ENCODE data around the gene KCNK5.

Gene KCNK5

DNA sequence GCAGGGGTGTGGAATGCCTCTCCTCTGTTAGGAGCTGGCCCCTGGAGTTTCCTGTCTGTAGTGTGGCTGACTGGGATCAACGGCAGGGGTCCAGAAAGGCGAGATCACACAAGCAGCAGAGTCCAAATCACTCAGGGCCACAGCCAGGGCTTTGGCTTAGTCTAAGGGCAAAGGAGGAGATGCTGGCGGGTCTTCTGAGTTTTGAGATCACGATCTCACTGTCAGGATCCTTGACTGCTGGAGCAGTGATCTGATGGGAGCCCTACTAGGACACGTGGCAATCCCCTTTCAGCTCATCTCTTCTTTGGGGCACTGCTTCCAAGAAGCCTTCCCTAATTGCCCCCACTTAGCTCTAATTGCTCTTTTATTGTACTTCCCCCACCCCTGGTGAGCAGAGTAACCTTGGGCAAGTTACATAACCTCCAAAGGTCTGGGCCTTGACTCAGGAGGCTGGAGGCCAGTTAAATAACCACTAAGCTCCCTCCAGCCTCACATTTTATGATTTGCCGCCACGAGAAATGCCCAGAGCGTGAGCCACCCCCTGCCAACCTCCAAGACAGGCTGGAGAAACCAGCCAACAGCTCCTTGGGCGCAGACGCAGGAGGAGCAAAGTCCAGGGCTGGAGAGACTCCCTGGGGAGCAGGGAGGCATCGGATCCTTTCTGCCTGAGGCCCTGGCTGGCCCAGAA is 12.0 kb downstream of the KCNK5 start:
- H3K36me3 Mint-ChIP-seq (ENCODE audit: low read depth) = peaks cover 27% of the 10 kb centered on the region
- H3K9me3 Mint-ChIP-seq = no peaks in the 10 kb centered on the region
- H3K4me1 Mint-ChIP-seq (ENCODE audit: low read depth) = peaks cover 61% of the 10 kb centered on the region
- H3K4me3 Mint-ChIP-seq = no peak overlapping the region
- peak overlapping the region; percentile 29 for H3K27ac Mint-ChIP-seq
- H3K27me3 Mint-ChIP-seq (ENCODE audit: low read depth) = no peaks in the 10 kb centered on the region
- DNase-seq (ENCODE audit: low spot score) = no peak

DNA sequence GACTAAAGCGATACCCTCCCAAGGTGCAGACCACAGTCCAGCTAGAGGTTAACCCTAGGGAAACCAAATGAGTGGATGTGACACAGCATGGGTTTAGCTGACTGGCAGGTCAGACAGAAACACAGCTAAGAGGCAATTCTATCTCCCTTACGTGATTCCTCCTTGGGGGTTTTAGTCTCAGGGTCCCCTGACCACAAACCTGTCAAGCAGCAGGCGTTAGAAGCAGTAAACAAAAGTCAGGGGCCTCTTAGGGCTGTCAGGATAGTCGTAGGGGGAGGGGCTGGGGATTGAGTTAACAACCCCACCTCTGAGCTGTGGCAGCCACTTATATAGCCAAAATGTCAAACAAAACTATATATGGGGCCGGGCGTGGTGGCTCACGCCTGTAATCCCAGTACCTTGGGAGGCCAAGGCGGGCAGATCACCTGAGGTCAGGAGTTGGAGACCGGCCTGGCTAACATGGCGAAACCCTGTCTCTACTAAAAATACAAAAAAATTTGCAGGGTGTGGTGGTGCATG is 13.6 kb downstream of the KCNK5 start:
- H3K27ac Mint-ChIP-seq = no peak overlapping the region
- no peaks in the 10 kb centered on the region for H3K9me3 Mint-ChIP-seq
- H3K36me3 Mint-ChIP-seq (ENCODE audit: low read depth) = peaks cover 20% of the 10 kb centered on the region

GRCh38 chr6:39214846-39215639 is 14.2 kb downstream of the KCNK5 start:
- Mint-ChIP-seq H3K9me3 (no peaks in the 10 kb centered on the region), H3K4me3 (no peak overlapping the region), H3K27ac (peak overlapping the region; percentile 47), H3K36me3 (ENCODE audit: low read depth) (peaks cover 17% of the 10 kb centered on the region), H3K27me3 (ENCODE audit: low read depth) (no peaks in the 10 kb centered on the region), H3K4me1 (ENCODE audit: low read depth) (peaks cover 49% of the 10 kb centered on the region)
- no peak for DNase-seq (ENCODE audit: low spot score)

More for the DNA sequence above, 13.6 kb downstream of the KCNK5 start:
- Mint-ChIP-seq H3K27me3 (ENCODE audit: low read depth) (no peaks in the 10 kb centered on the region), H3K4me1 (ENCODE audit: low read depth) (peaks cover 50% of the 10 kb centered on the region), H3K4me3 (no peak overlapping the region)
- no peak for DNase-seq (ENCODE audit: low spot score)

GRCh38 chr6:39214120-39214813 is 15.0 kb downstream of the KCNK5 start:
- peaks cover 17% of the 10 kb centered on the region for H3K36me3 Mint-ChIP-seq (ENCODE audit: low read depth)
- no peak for DNase-seq (ENCODE audit: low spot score)
- no peak overlapping the region for H3K4me3 Mint-ChIP-seq
- H3K9me3 Mint-ChIP-seq = no peaks in the 10 kb centered on the region
- peaks cover 50% of the 10 kb centered on the region for H3K4me1 Mint-ChIP-seq (ENCODE audit: low read depth)
- H3K27ac Mint-ChIP-seq = peak overlapping the region; percentile 57
- no peaks in the 10 kb centered on the region for H3K27me3 Mint-ChIP-seq (ENCODE audit: low read depth)

- no peak overlapping the region for H3K4me3 Mint-ChIP-seq
- H3K27me3 Mint-ChIP-seq (ENCODE audit: low read depth) = no peaks in the 10 kb centered on the region
- H3K9me3 Mint-ChIP-seq = no peaks in the 10 kb centered on the region
- no peak overlapping the region for H3K27ac Mint-ChIP-seq
- peaks cover 49% of the 10 kb centered on the region for H3K4me1 Mint-ChIP-seq (ENCODE audit: low read depth)
- no peak for DNase-seq (ENCODE audit: low spot score)
- H3K36me3 Mint-ChIP-seq (ENCODE audit: low read depth) = peaks cover 15% of the 10 kb centered on the region
These were observed 15.9 kb downstream of the KCNK5 start for GRCh38 chr6:39213195-39213920.

DNA sequence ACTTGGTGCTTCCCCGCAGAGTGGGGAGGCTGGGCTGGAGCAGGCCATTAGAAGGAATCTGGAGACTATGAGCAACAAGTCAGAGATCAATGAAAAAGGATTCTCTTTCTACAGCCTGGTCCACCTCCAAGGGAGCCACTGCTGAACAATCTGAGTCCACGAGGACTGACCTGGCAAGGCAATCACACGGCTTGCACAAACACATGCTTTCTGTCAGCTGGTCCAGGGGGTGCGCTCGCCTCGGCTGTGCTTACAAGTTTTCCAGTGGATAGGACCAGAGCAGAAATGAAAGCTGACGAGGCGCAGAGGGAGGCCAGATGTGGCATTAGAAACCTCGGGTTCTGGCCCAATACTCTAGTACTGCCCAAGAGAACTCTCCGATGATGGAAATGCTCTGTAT is 18.1 kb downstream of the KCNK5 start:
- H3K27ac Mint-ChIP-seq = no peak overlapping the region
- no peak overlapping the region for H3K4me3 Mint-ChIP-seq
- H3K36me3 Mint-ChIP-seq (ENCODE audit: low read depth) = peaks cover 17% of the 10 kb centered on the region
- no peak for DNase-seq (ENCODE audit: low spot score)
- no peaks in the 10 kb centered on the region for H3K27me3 Mint-ChIP-seq (ENCODE audit: low read depth)
- peaks cover 53% of the 10 kb centered on the region for H3K4me1 Mint-ChIP-seq (ENCODE audit: low read depth)
- H3K9me3 Mint-ChIP-seq = no peaks in the 10 kb centered on the region

GRCh38 chr6:39210450-39210849 is 18.8 kb downstream of the KCNK5 start:
- H3K4me3 Mint-ChIP-seq = no peak overlapping the region
- no peaks in the 10 kb centered on the region for H3K27me3 Mint-ChIP-seq (ENCODE audit: low read depth)
- H3K36me3 Mint-ChIP-seq (ENCODE audit: low read depth) = peaks cover 17% of the 10 kb centered on the region
- DNase-seq (ENCODE audit: low spot score) = no peak
- H3K4me1 Mint-ChIP-seq (ENCODE audit: low read depth) = peaks cover 54% of the 10 kb centered on the region
- H3K9me3 Mint-ChIP-seq = no peaks in the 10 kb centered on the region
- peak overlapping the region; percentile 2 for H3K27ac Mint-ChIP-seq

GRCh38 chr6:39209911-39210310 is 19.4 kb downstream of the KCNK5 start:
- Mint-ChIP-seq H3K9me3 (no peaks in the 10 kb centered on the region), H3K4me3 (no peak overlapping the region), H3K36me3 (ENCODE audit: low read depth) (peaks cover 15% of the 10 kb centered on the region), H3K27me3 (ENCODE audit: low read depth) (no peaks in the 10 kb centered on the region), H3K27ac (peak overlapping the region; percentile 6), H3K4me1 (ENCODE audit: low read depth) (peaks cover 48% of the 10 kb centered on the region)
- no peak for DNase-seq (ENCODE audit: low spot score)

DNA sequence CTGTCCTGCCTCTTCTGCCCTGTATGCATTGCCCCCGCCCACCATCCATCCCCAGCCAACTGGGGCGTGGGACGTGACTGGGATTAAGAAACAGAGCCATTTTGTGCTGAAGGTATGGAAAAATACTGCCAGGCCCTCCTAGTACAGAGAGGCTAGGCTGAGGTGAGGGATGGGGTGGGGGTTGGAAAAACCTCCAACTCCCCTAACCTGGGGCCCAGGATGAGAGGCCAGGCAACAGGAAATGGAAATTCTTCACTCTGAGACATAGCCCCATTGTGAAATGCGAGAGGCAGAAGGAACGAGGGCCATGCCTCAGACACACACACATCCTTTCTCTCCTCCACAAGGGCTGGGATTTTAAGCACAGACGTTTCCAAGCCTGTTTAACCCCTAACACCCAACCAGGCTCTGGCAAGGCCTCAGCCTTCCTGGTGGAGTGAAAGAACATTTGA is 19.9 kb downstream of the KCNK5 start:
- Mint-ChIP-seq H3K4me1 (ENCODE audit: low read depth) (peaks cover 47% of the 10 kb centered on the region), H3K4me3 (no peak overlapping the region), H3K9me3 (no peaks in the 10 kb centered on the region), H3K36me3 (ENCODE audit: low read depth) (peaks cover 11% of the 10 kb centered on the region), H3K27me3 (ENCODE audit: low read depth) (no peaks in the 10 kb centered on the region), H3K27ac (peak overlapping the region; percentile 6)
- DNase-seq (ENCODE audit: low spot score) = no peak

- Mint-ChIP-seq H3K4me1 (ENCODE audit: low read depth) (peaks cover 47% of the 10 kb centered on the region), H3K27ac (no peak overlapping the region), H3K9me3 (no peaks in the 10 kb centered on the region), H3K4me3 (no peak overlapping the region), H3K36me3 (ENCODE audit: low read depth) (peaks cover 6% of the 10 kb centered on the region), H3K27me3 (ENCODE audit: low read depth) (no peaks in the 10 kb centered on the region)
- DNase-seq (ENCODE audit: low spot score) = no peak
These were observed 21.0 kb downstream of the KCNK5 start for GRCh38 chr6:39208223-39208739.

DNA sequence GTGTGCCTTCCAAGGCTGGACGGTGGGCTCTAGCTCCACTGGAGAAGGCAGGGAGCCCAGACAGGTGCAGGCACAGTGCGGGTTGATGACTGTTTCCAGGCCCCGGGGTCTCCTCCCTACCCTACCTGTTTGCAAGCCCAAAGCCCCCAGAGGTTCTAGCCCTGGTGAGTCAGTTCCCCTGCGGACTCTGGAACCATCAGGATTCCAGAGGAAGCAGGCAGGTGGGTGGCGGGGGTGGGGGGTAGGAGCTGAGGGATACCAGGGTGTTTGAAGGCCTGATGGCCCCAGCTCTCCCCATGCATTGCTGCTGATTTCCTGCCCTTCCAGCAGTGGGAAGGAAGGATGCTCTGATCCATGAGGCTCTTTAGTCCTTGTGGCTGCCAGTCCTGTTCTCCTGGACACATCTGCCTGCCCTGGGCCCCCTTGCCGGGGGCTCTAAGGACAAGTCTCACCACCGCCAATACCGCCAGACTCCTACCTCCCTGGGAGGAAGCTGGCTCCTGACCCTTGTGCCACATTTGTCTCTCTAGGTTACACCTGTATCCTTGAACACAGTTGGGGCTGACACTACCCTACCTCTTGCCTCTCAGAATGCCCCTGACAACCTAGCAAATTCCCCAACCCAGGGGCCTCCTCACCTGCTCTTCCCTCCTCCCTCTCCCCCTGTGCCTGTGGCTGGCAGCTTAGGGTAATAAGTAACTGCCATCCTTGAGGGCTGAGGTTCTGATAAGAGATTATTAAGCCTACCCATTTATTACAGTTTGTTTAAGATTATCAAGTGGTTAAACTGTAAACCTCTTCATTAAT is 21.7 kb downstream of the KCNK5 start:
- no peak for DNase-seq (ENCODE audit: low spot score)
- Mint-ChIP-seq H3K27me3 (ENCODE audit: low read depth) (no peaks in the 10 kb centered on the region), H3K4me1 (ENCODE audit: low read depth) (peaks cover 47% of the 10 kb centered on the region), H3K36me3 (ENCODE audit: low read depth) (peaks cover 5% of the 10 kb centered on the region), H3K4me3 (no peak overlapping the region), H3K9me3 (no peaks in the 10 kb centered on the region), H3K27ac (peak overlapping the region; percentile 17)

DNA sequence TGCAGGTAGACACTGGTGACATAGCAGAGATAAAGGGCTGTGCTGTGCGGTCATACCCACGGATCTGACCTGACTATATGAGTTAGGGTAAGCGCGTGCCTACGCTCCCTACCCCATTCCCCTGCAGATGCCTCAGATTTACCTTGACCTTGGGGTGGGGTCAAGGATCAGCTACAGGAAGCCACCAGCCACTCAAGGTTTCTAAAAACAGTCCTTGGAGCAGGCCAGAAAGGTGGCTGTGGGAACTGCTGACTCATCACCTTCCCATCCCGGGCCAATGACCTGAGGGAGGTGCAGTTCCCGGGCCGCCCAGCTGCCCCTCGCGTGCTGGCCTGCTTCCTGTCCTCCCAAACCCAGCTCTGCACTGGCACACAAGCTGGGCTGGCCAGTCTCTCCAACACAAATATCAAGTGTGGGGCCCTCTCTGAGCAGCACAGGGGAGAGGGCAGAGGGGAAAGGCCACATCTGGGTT is 23.0 kb downstream of the KCNK5 start:
- Mint-ChIP-seq H3K27ac (no peak overlapping the region), H3K4me1 (ENCODE audit: low read depth) (peaks cover 45% of the 10 kb centered on the region), H3K36me3 (ENCODE audit: low read depth) (peaks cover 3% of the 10 kb centered on the region)

More for the DNA sequence above, 23.0 kb downstream of the KCNK5 start:
- no peaks in the 10 kb centered on the region for H3K9me3 Mint-ChIP-seq
- H3K4me3 Mint-ChIP-seq = no peak overlapping the region
- no peak for DNase-seq (ENCODE audit: low spot score)
- no peaks in the 10 kb centered on the region for H3K27me3 Mint-ChIP-seq (ENCODE audit: low read depth)

Measured in T-helper 2 cell treated with Interferon-gamma antibody and Interleukin-4, amounts not matched to agents 5 μg/mL and 100 μg/mL, for 36 hours (primary cell).